ENCODE measurements around the gene CHD6. TPM values are rescaled to one million over a fixed set of nuclear protein-coding genes. Genes with fewer than 3 reads are reported as not detected.

The CHD6 gene
- total RNA-seq, 2 experiments from 2014 or later: 114 to 126 TPM

DNA sequence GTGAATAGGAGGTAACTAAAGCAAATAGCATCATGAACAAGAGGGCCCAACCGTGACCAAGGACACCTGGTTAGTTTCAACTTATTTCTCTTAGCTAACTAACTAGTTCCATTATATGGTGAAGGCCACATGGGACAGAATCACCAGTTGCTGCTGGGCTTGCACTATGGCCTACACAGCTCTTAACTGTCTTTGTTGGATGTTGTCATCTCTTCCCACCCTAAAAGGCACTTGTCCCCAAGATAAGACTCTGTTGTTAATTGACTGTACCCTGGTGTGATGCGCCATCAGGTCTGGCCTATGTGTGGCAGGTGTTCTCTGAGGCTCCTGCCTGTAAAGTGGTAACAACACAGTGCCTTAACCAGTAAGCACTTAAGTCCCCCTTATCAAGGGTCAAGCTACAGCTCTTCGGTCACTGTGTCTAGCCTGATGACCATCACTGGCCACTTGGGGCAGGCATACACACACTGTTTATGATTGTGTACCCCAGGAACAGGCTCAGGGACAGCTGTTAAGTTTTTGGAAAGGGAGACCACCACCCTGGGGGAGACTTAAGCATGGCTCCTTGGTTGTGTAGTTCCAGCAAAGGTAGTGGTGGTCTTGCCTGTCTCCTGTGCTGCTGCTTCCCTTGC lies 51.2 kb downstream of the CHD6 start:
- H3K27me3 ChIP-seq (ENCODE audit: control insufficient read depth in 1 of 2, insufficient read depth in 2 of 2, low read length in 2 of 2): no peaks in the 10 kb centered on the region
- intact Hi-C loops (cut with DNase I, micrococcal nuclease): no loop called here
- ATAC-seq (ENCODE audit: poor library complexity): no peak
- peaks cover 7% of the 10 kb centered on the region for H3K4me1 ChIP-seq (ENCODE audit: insufficient read depth, low read length)
- no peaks in the 10 kb centered on the region for H3K9me3 ChIP-seq (ENCODE audit: control insufficient read depth in 1 of 2, insufficient read depth in 1 of 2, low read length in 2 of 2)
- POLR2A ChIA-PET: no interaction called here
- TF ChIP-seq, protein P1, sequence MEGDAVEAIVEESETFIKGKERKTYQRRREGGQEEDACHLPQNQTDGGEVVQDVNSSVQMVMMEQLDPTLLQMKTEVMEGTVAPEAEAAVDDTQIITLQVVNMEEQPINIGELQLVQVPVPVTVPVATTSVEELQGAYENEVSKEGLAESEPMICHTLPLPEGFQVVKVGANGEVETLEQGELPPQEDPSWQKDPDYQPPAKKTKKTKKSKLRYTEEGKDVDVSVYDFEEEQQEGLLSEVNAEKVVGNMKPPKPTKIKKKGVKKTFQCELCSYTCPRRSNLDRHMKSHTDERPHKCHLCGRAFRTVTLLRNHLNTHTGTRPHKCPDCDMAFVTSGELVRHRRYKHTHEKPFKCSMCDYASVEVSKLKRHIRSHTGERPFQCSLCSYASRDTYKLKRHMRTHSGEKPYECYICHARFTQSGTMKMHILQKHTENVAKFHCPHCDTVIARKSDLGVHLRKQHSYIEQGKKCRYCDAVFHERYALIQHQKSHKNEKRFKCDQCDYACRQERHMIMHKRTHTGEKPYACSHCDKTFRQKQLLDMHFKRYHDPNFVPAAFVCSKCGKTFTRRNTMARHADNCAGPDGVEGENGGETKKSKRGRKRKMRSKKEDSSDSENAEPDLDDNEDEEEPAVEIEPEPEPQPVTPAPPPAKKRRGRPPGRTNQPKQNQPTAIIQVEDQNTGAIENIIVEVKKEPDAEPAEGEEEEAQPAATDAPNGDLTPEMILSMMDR (IDR thresholded peaks at IDR 0.05): no peak
- no peaks in the 10 kb centered on the region for H3K9me3 Mint-ChIP-seq
- no peak overlapping the region for H3K27ac Mint-ChIP-seq
- DNase-seq: no peak
- no peaks in the 10 kb centered on the region for H3K27me3 Mint-ChIP-seq
- no peaks in the 10 kb centered on the region for H3K36me3 ChIP-seq (ENCODE audit: insufficient read depth, low read length)
- no peak overlapping the region for H3K27ac ChIP-seq (ENCODE audit: low read depth in 1 of 2, low read length in 2 of 2)
- CTCF ChIA-PET: no interaction called here
- peaks cover 91% of the 10 kb centered on the region for H3K4me1 Mint-ChIP-seq (ENCODE audit: low read depth)
- H3K4me3 Mint-ChIP-seq: no peak overlapping the region
- H3K4me3 ChIP-seq (ENCODE audit: low read length): no peak overlapping the region
- H3K36me3 Mint-ChIP-seq (ENCODE audit: low read depth): peaks cover 25% of the 10 kb centered on the region

DNA sequence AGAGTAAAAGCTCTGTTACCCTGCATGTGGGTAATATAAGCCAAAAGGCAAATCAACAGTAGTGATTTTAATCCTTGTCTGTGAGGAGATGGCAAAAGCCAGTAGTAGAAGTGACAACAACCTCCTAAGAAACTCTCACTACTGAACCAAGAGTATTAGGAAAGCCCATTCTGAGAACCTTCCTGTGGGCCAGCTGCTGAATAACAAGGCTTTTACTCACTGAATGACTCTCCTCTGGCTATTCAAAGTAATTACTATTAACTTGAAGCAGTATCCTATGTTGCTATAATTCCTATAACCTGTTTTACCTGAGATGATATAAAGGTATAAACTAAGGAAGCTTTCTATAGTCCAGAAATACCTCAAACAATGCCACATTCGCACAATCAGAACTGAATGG lies 55.1 kb downstream of the CHD6 start:
- peaks cover 15% of the 10 kb centered on the region for H3K4me1 ChIP-seq (ENCODE audit: insufficient read depth, low read length)
- H3K9me3 ChIP-seq (ENCODE audit: control insufficient read depth in 1 of 2, insufficient read depth in 1 of 2, low read length in 2 of 2): no peaks in the 10 kb centered on the region
- H3K9me3 Mint-ChIP-seq: no peaks in the 10 kb centered on the region
- TF ChIP-seq, protein P1 (IDR thresholded peaks at IDR 0.05): no peak
- no peaks in the 10 kb centered on the region for H3K27me3 ChIP-seq (ENCODE audit: control insufficient read depth in 1 of 2, insufficient read depth in 2 of 2, low read length in 2 of 2)
- H3K27ac Mint-ChIP-seq: no peak overlapping the region
- H3K27ac ChIP-seq (ENCODE audit: low read depth in 1 of 2, low read length in 2 of 2): no peak overlapping the region
- peaks cover 54% of the 10 kb centered on the region for H3K36me3 Mint-ChIP-seq (ENCODE audit: low read depth)
- ATAC-seq (ENCODE audit: poor library complexity): no peak
- H3K27me3 Mint-ChIP-seq: no peaks in the 10 kb centered on the region
- H3K36me3 ChIP-seq (ENCODE audit: insufficient read depth, low read length): no peaks in the 10 kb centered on the region
- ChIA-PET POLR2A (no interaction called here), CTCF (no interaction called here)
- no peak overlapping the region for H3K4me3 Mint-ChIP-seq
- intact Hi-C loops (cut with DNase I, micrococcal nuclease): no loop called here
- peaks cover 89% of the 10 kb centered on the region for H3K4me1 Mint-ChIP-seq (ENCODE audit: low read depth)
- H3K4me3 ChIP-seq (ENCODE audit: low read length): no peak overlapping the region
- DNase-seq: no peak

DNA sequence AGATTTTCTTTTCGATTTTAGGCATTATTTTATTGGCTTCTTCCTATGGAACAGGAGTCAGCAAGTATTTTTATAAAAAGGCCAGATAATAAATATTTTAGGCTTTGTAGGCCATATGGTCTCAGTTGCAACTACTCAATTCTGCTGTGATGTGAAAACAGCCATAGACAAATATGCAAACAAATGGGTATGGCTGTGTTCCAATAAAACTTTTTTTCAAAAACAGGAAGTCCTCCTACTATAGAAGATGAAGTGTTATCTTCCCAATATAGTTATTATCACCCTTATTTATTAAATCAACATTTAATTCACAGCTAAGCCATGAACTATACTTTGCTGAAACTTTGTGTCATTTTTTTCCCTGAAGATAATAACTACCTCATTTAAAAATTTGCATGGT lies 57.2 kb downstream of the CHD6 start:
- no peaks in the 10 kb centered on the region for H3K27me3 Mint-ChIP-seq
- H3K36me3 ChIP-seq (ENCODE audit: insufficient read depth, low read length): no peaks in the 10 kb centered on the region
- POLR2A ChIA-PET: no interaction called here
- H3K4me1 ChIP-seq (ENCODE audit: insufficient read depth, low read length): peaks cover 12% of the 10 kb centered on the region
- no peak overlapping the region for H3K4me3 Mint-ChIP-seq
- DNase-seq (no peak), ATAC-seq (ENCODE audit: poor library complexity) (no peak)
- intact Hi-C loops (cut with DNase I, micrococcal nuclease): no loop called here
- H3K9me3 ChIP-seq (ENCODE audit: control insufficient read depth in 1 of 2, insufficient read depth in 1 of 2, low read length in 2 of 2): peaks cover 0 to 3% of the 10 kb centered on the region in 2 experiments
- H3K4me1 Mint-ChIP-seq (ENCODE audit: low read depth): peaks cover 68% of the 10 kb centered on the region
- peak overlapping the region; percentile 5 for H3K27ac Mint-ChIP-seq
- CTCF ChIA-PET: no interaction called here
- peaks cover 3% of the 10 kb centered on the region for H3K9me3 Mint-ChIP-seq
- peaks cover 59% of the 10 kb centered on the region for H3K36me3 Mint-ChIP-seq (ENCODE audit: low read depth)
- H3K4me3 ChIP-seq (ENCODE audit: low read length): no peak overlapping the region
- no peak overlapping the region for H3K27ac ChIP-seq (ENCODE audit: low read depth in 1 of 2, low read length in 2 of 2)
- no peaks in the 10 kb centered on the region for H3K27me3 ChIP-seq (ENCODE audit: control insufficient read depth in 1 of 2, insufficient read depth in 2 of 2, low read length in 2 of 2)
- TF ChIP-seq, protein P1 (IDR thresholded peaks at IDR 0.05): no peak
